K562 (cell line): ENCODE measurements around the gene ACTL10. TPM values are rescaled to one million over a fixed set of nuclear protein-coding genes. Genes with fewer than 3 reads are reported as not detected.

Experiments used
- BRD9 ChIP-seq: fragments of 450-650 bp; IDR thresholded peaks from 2 replicates; pipeline ENCODE4 v1.6.1; 2018; ENCODE audit warnings: low read depth; ENCODE audit not compliant: partially characterized antibody
- CC2D1A ChIP-seq: fragments of 450-650 bp; IDR thresholded peaks from 2 replicates; pipeline ENCODE4 v1.6.1; 2017; ENCODE audit warnings: mild to moderate bottlenecking
- CHCHD3 ChIP-seq: fragments of 250-450 bp; sonication (Bioruptor Pico); IDR thresholded peaks from 2 replicates; pipeline ENCODE4 v2.1.2; 2022; ENCODE audit warnings: mild to moderate bottlenecking
- FOXK2 ChIP-seq, 2 experiments: fragments of 450-650 bp; IDR thresholded peaks in 1 of 2; conservative IDR thresholded peaks in 1 of 2; 2 replicates each; pipeline ENCODE4 v1.6.1; 2016; ENCODE audit warnings: low read depth in 2 of 2, mild to moderate bottlenecking in 1 of 2
- GTF2E2 ChIP-seq: fragments of 200-800 bp; sonication (Bioruptor generic); IDR thresholded peaks from 2 replicates; pipeline ENCODE4 v1.6.1; 2016; ENCODE audit warnings: missing genetic modification characterization, missing compliant biosample characterization
- HOXB6 ChIP-seq: fragments of 250-450 bp; sonication (Bioruptor Pico); IDR thresholded peaks from 2 replicates; pipeline ENCODE4 v1.5.1; 2022; ENCODE audit warnings: mild to moderate bottlenecking, borderline replicate concordance
- JUNB ChIP-seq: fragments of 450-650 bp; formaldehyde crosslinking; conservative IDR thresholded peaks from 2 replicates; pipeline ENCODE4 v1.4.0; 2020; ENCODE audit warnings: mild to moderate bottlenecking
- L3MBTL2 ChIP-seq: fragments of 450-650 bp; IDR thresholded peaks from 2 replicates; pipeline ENCODE4 v1.6.1; 2016; ENCODE audit warnings: mild to moderate bottlenecking, moderate library complexity
- MCM5 ChIP-seq: fragments of 450-650 bp; IDR thresholded peaks from 2 replicates; pipeline ENCODE4 v1.6.1; 2016; ENCODE audit warnings: low read depth
- MYBL2 ChIP-seq, 2 experiments: fragments of 450-650 bp in 1 of 2; sonication (generic) in 1 of 2; formaldehyde crosslinking in 1 of 2; IDR thresholded peaks; 2 replicates each; pipeline versions ENCODE4 v1.6.1 to v1.8.1; 2017 to 2022; ENCODE audit warnings: borderline replicate concordance in 1 of 2, inconsistent platforms in 1 of 2, low read depth in 1 of 2, mild to moderate bottlenecking in 1 of 2, missing genetic modification reagents in 1 of 2, moderate library complexity in 1 of 2
- NRF1 ChIP-seq, 2 experiments: fragments of 450-650 bp; IDR thresholded peaks in 1 of 2; conservative IDR thresholded peaks in 1 of 2; 2 replicates each; pipeline ENCODE4 v1.6.1; 2014; ENCODE audit warnings: mild to moderate bottlenecking in 2 of 2
- SMARCB1 ChIP-seq: IDR thresholded peaks from 2 replicates; pipeline ENCODE4 v1.6.1; 2011; ENCODE audit warnings: improper control_type of control experiment, low read depth; ENCODE audit not compliant: insufficient read length
- VEZF1 ChIP-seq: fragments of 200-800 bp; sonication (Bioruptor generic); IDR thresholded peaks from 2 replicates; pipeline ENCODE4 v1.6.1; 2017; ENCODE audit warnings: missing genetic modification characterization, missing compliant biosample characterization
- ZNF12 ChIP-seq: sonication (generic); formaldehyde crosslinking; IDR thresholded peaks from 2 replicates; pipeline ENCODE4 v1.4.0; 2020; ENCODE audit warnings: mild to moderate bottlenecking, missing genetic modification reagents
- polyA plus RNA-seq, 8 experiments: library from polyadenylated mRNA; depleted of rRNA in 4 of 8; stranded (reverse) in 5 of 8; unstranded in 3 of 8; fragments of >200 nt; fragmentation: Nextera tagmentation in 2 of 8; fragmentation: Illumina TruSeq in 1 of 8; extraction: Ambion mirVana in 2 of 8; extraction: Trizol in 1 of 8; gene quantifications; 2 replicates each; pipeline versions ENCODE4 v1.2.1 to v1.2.3, GENCODE V29; 2011 to 2014; ENCODE audit warnings: inconsistent platforms in 1 of 8, missing spikeins in 1 of 8
- total RNA-seq, 7 experiments: library from RNA; depleted of rRNA in 6 of 7; stranded (reverse); fragments of >200 nt in 6 of 7; fragmentation: Illumina TruSeq in 2 of 7; extraction: Trizol in 2 of 7; gene quantifications; 2 replicates each; pipeline versions ENCODE4 v1.2.1 to v1.2.3, GENCODE V29; 2011 to 2021; ENCODE audit warnings: low replicate concordance in 1 of 7
- TF ChIP-seq, protein P1 (sequence below): sonication (generic); formaldehyde crosslinking; IDR thresholded peaks from 2 replicates; pipeline ENCODE4 v1.8.1; 2023; ENCODE audit warnings: missing genetic modification reagents, mild to moderate bottlenecking, borderline replicate concordance
- TF ChIP-seq, protein P2 (sequence below): conservative IDR thresholded peaks from 2 replicates; pipeline ENCODE4 v1.6.1; 2011; ENCODE audit warnings: low read depth, mild to moderate bottlenecking, low read length; ENCODE audit not compliant: control insufficient read depth

ACTL10 gene
- total and polyA plus RNA-seq, 9 of the 15 experiments (the other 6 are each of a cell fraction or from before 2014, with no cell fraction given) = 0.07 to 0.14 TPM; not detected in 7

- TF ChIP-seq, protein P1, sequence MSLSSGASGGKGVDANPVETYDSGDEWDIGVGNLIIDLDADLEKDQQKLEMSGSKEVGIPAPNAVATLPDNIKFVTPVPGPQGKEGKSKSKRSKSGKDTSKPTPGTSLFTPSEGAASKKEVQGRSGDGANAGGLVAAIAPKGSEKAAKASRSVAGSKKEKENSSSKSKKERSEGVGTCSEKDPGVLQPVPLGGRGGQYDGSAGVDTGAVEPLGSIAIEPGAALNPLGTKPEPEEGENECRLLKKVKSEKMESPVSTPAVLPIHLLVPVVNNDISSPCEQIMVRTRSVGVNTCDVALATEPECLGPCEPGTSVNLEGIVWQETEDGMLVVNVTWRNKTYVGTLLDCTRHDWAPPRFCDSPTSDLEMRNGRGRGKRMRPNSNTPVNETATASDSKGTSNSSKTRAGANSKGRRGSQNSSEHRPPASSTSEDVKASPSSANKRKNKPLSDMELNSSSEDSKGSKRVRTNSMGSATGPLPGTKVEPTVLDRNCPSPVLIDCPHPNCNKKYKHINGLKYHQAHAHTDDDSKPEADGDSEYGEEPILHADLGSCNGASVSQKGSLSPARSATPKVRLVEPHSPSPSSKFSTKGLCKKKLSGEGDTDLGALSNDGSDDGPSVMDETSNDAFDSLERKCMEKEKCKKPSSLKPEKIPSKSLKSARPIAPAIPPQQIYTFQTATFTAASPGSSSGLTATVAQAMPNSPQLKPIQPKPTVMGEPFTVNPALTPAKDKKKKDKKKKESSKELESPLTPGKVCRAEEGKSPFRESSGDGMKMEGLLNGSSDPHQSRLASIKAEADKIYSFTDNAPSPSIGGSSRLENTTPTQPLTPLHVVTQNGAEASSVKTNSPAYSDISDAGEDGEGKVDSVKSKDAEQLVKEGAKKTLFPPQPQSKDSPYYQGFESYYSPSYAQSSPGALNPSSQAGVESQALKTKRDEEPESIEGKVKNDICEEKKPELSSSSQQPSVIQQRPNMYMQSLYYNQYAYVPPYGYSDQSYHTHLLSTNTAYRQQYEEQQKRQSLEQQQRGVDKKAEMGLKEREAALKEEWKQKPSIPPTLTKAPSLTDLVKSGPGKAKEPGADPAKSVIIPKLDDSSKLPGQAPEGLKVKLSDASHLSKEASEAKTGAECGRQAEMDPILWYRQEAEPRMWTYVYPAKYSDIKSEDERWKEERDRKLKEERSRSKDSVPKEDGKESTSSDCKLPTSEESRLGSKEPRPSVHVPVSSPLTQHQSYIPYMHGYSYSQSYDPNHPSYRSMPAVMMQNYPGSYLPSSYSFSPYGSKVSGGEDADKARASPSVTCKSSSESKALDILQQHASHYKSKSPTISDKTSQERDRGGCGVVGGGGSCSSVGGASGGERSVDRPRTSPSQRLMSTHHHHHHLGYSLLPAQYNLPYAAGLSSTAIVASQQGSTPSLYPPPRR (CRISPR knock-in tag) = no peak
- TF ChIP-seq MCM5 (no peak), GTF2E2 (tag) (no peak), SMARCB1 (no peak), L3MBTL2 (no peak), BRD9 (peak; percentile 64), JUNB (CRISPR knock-in tag) (no peak), NRF1 (conservative IDR thresholded peaks at IDR 0.05 in 1 of 2, IDR thresholded peaks at IDR 0.05 in 1 of 2) (no peak), CHCHD3 (no peak), ZNF12 (CRISPR knock-in tag) (no peak), FOXK2 (conservative IDR thresholded peaks at IDR 0.05 in 1 of 2, IDR thresholded peaks at IDR 0.05 in 1 of 2; ENCODE audit: low read depth in 2 of 2) (no peak), VEZF1 (no peak; the same call in 1 of the 2 replicates), CC2D1A (no peak), HOXB6 (CRISPR knock-in tag) (no peak), MYBL2 (IDR thresholded peaks at IDR 0.05; ENCODE audit: low read depth) (no peak), MYBL2 (CRISPR knock-in tag; IDR thresholded peaks at IDR 0.05; ENCODE audit: borderline replicate concordance) (no peak)
- TF ChIP-seq, protein P2, sequence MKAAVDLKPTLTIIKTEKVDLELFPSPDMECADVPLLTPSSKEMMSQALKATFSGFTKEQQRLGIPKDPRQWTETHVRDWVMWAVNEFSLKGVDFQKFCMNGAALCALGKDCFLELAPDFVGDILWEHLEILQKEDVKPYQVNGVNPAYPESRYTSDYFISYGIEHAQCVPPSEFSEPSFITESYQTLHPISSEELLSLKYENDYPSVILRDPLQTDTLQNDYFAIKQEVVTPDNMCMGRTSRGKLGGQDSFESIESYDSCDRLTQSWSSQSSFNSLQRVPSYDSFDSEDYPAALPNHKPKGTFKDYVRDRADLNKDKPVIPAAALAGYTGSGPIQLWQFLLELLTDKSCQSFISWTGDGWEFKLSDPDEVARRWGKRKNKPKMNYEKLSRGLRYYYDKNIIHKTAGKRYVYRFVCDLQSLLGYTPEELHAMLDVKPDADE = no peak
Measured at GRCh38 chr20:33685328-33686099, 18.8 kb downstream of the ACTL10 start (continued).
